ENCODE results near the gene IL22. TPM values are rescaled to one million over a fixed set of nuclear protein-coding genes. Genes with fewer than 3 reads are reported as not detected.

Gene IL22
- total RNA-seq, 1 experiment from 2014 or later: not detected

- no peak for TF ChIP-seq ZNF532 (CRISPR knock-in tag; IDR thresholded peaks at IDR 0.05; ENCODE audit: borderline replicate concordance)
- no peak for TF ChIP-seq ETV6 (CRISPR knock-in tag; IDR thresholded peaks at IDR 0.05)
- no peak for TF ChIP-seq PRDM15 (CRISPR knock-in tag; IDR thresholded peaks at IDR 0.05)
- TF ChIP-seq GRHL2 (CRISPR knock-in tag; IDR thresholded peaks at IDR 0.05; ENCODE audit: insufficient replicate concordance, severe bottlenecking): no peak
- no peak for TF ChIP-seq USF2 (CRISPR knock-in tag; IDR thresholded peaks at IDR 0.05)
- no peak for TF ChIP-seq ATF6 (CRISPR knock-in tag; IDR thresholded peaks at IDR 0.05)
- no peak for TF ChIP-seq JAZF1 (CRISPR knock-in tag; IDR thresholded peaks at IDR 0.05)
These were observed 12.4 kb downstream of the IL22 start (continued) for GRCh38 chr12:68240975-68241374.

GRCh38 chr12:68240079-68240478, 13.3 kb downstream of the IL22 start:
- ChIA-PET POLR2A (no interaction called here), CTCF (no interaction called here)
- peaks cover 3% of the 10 kb centered on the region; the same call in 1 of the 2 replicates for H3K9me3 Mint-ChIP-seq
- no peak for ATAC-seq
- no peak overlapping the region for H3K4me3 Mint-ChIP-seq
- no peaks in the 10 kb centered on the region for H3K36me3 Mint-ChIP-seq
- no peaks in the 10 kb centered on the region for H3K27me3 Mint-ChIP-seq (ENCODE audit: low read depth)
- no peaks in the 10 kb centered on the region for H3K4me1 Mint-ChIP-seq
- H3K27ac Mint-ChIP-seq: no peak overlapping the region
- DNase-seq (ENCODE audit: low spot score): no peak
- TF ChIP-seq CREB1 (CRISPR knock-in tag; IDR thresholded peaks at IDR 0.05) (no peak), FOXP4 (CRISPR knock-in tag; IDR thresholded peaks at IDR 0.05) (no peak), GRHL2 (CRISPR knock-in tag; IDR thresholded peaks at IDR 0.05; ENCODE audit: insufficient replicate concordance, severe bottlenecking) (no peak), STAT6 (CRISPR knock-in tag; conservative IDR thresholded peaks at IDR 0.05; ENCODE audit: low read depth) (no peak), FOXP1 (CRISPR knock-in tag; IDR thresholded peaks at IDR 0.05; ENCODE audit: borderline replicate concordance) (no peak)
